Neural cell (in vitro differentiated cells): ENCODE data around the gene EXOC2. TPM values are rescaled to one million over a fixed set of nuclear protein-coding genes. Genes with fewer than 3 reads are reported as not detected.

ENCODE experiments used
- H2AFZ ChIP-seq: fragments of 200-600, 300-800 bp; sonication (generic), shearing (Covaris generic); 2 replicates; pipeline ENCODE4 v1.6.0; 2014; ENCODE audit warnings: low read depth, mild to moderate bottlenecking, antibody characterized with exemption, low read length, moderate library complexity
- H3F3A ChIP-seq: fragments of 200-600 bp; shearing (Covaris generic); 2 replicates; pipeline ENCODE4 v1.6.1; 2016; ENCODE audit warnings: mild to moderate bottlenecking, moderate library complexity, mixed read lengths, antibody characterized with exemption, low read length; ENCODE audit not compliant: insufficient read depth, poor library complexity, severe bottlenecking
- H3K27ac ChIP-seq: fragments of 200-600, 300-800 bp; sonication (generic), shearing (Covaris generic); 2 replicates; pipeline ENCODE4 v1.5.1; 2014; ENCODE audit warnings: mild to moderate bottlenecking, low read length, moderate library complexity
- H3K27me3 ChIP-seq: fragments of 300-800, 200-600 bp; sonication (generic), shearing (Covaris generic); 2 replicates; pipeline ENCODE4 v1.6.0; 2014; ENCODE audit warnings: mild to moderate bottlenecking, low read depth, low read length, moderate library complexity; ENCODE audit not compliant: insufficient read depth
- H3K36me3 ChIP-seq: fragments of 300-800, 200-600 bp; sonication (generic), shearing (Covaris generic); 2 replicates; pipeline ENCODE4 v1.5.1; 2014; ENCODE audit warnings: mild to moderate bottlenecking, antibody characterized with exemption, low read length, moderate library complexity; ENCODE audit not compliant: insufficient read depth
- H3K4me2 ChIP-seq: fragments of 300-800, 200-600 bp; sonication (generic), shearing (Covaris generic); 2 replicates; pipeline ENCODE4 v1.6.0; 2014; ENCODE audit warnings: mild to moderate bottlenecking, low read length
- H3K4me3 ChIP-seq: fragments of 300-800, 200-600 bp; sonication (generic), shearing (Covaris generic); 2 replicates; pipeline ENCODE4 v1.5.1; 2014; ENCODE audit warnings: mild to moderate bottlenecking, low read length, moderate library complexity
- H3K79me2 ChIP-seq: fragments of 200-600 bp; shearing (Covaris generic); replicated peaks from 2 replicates; pipeline ENCODE4 v1.6.0; 2014; ENCODE audit warnings: mild to moderate bottlenecking, low read length, moderate library complexity; ENCODE audit not compliant: insufficient read depth
- H3K9ac ChIP-seq: fragments of 300-800, 200-600 bp; sonication (generic), shearing (Covaris generic); 2 replicates; pipeline ENCODE4 v1.6.1; 2016; ENCODE audit warnings: mild to moderate bottlenecking, low read length, mixed read lengths
- H3K9me2 ChIP-seq: fragments of 200-600 bp; shearing (Covaris generic); 2 replicates; pipeline ENCODE4 v1.6.1; 2016; ENCODE audit warnings: mild to moderate bottlenecking, low read length, mixed read lengths; ENCODE audit not compliant: insufficient read depth
- H3K9me3 ChIP-seq: fragments of 200-600, 300-800 bp; sonication (generic), shearing (Covaris generic); 2 replicates; pipeline ENCODE4 v1.6.1; 2016; ENCODE audit warnings: mild to moderate bottlenecking, mixed run types, low read length, moderate library complexity, mixed read lengths
- H4K20me1 ChIP-seq: fragments of 200-600 bp; shearing (Covaris generic); 2 replicates; pipeline ENCODE4 v1.6.1; 2016; ENCODE audit warnings: mild to moderate bottlenecking, mixed run types; ENCODE audit not compliant: insufficient read depth
- CTCF ChIP-seq: fragments of 450-650 bp; IDR thresholded peaks from 2 replicates; pipeline ENCODE4 v1.5.1; 2014; ENCODE audit warnings: antibody characterized with exemption, mild to moderate bottlenecking, moderate library complexity; ENCODE audit not compliant: poor library complexity, severe bottlenecking
- EP300 ChIP-seq: fragments of 450-650 bp; conservative IDR thresholded peaks from 2 replicates; pipeline ENCODE4 v1.6.1; 2014; ENCODE audit warnings: antibody characterized with exemption, mild to moderate bottlenecking, moderate library complexity; ENCODE audit not compliant: poor library complexity, severe bottlenecking
- EZH2 ChIP-seq: fragments of 200-600, 300-800 bp; shearing (Covaris generic), sonication (generic); IDR thresholded peaks from 2 replicates; pipeline ENCODE4 v1.6.1; 2014; ENCODE audit warnings: antibody characterized with exemption, low read length, borderline replicate concordance, mild to moderate bottlenecking; ENCODE audit not compliant: insufficient read depth, poor library complexity, severe bottlenecking
- MXI1 ChIP-seq: fragments of 450-650 bp; conservative IDR thresholded peaks from 2 replicates; pipeline ENCODE4 v1.6.1; 2014; ENCODE audit warnings: antibody characterized with exemption, mild to moderate bottlenecking; ENCODE audit not compliant: poor library complexity, severe bottlenecking
- POLR2AphosphoS5 ChIP-seq: IDR thresholded peaks from 2 replicates; pipeline ENCODE4 v1.6.1; 2012
- REST ChIP-seq: IDR thresholded peaks from 2 replicates; pipeline ENCODE4 v1.6.1; 2012; ENCODE audit warnings: borderline replicate concordance
- SMC3 ChIP-seq: fragments of 450-650 bp; conservative IDR thresholded peaks from 2 replicates; pipeline ENCODE4 v1.6.1; 2014; ENCODE audit warnings: antibody characterized with exemption, mild to moderate bottlenecking, moderate library complexity; ENCODE audit not compliant: poor library complexity
- TAF1 ChIP-seq: IDR thresholded peaks from 2 replicates; pipeline ENCODE4 v1.6.1; 2012; ENCODE audit warnings: low read depth
- polyA plus RNA-seq: library from polyadenylated mRNA; depleted of rRNA; stranded (reverse); fragments of >200 nt; gene quantifications from 2 replicates; pipeline ENCODE4 v1.2.3, GENCODE V29; 2014

Gene EXOC2
- polyA plus RNA-seq, 1 donor from 2014 or later = 38.6 TPM

- Histone ChIP-seq H3K9me3 (no peaks in the 10 kb centered on the region), H2AFZ (no peak overlapping the region), H4K20me1 (no peaks in the 10 kb centered on the region), H3K36me3 (no peaks in the 10 kb centered on the region), H3K9ac (no peak overlapping the region), H3K27ac (no peak overlapping the region), H3K4me2 (no peak overlapping the region), H3K4me3 (no peak overlapping the region), H3K79me2 (no peaks in the 10 kb centered on the region), H3K9me2 (no peaks in the 10 kb centered on the region), H3F3A (no peaks in the 10 kb centered on the region), H3K27me3 (no peaks in the 10 kb centered on the region)
- no peak for TF ChIP-seq EZH2
- no peak for TF ChIP-seq TAF1
- TF ChIP-seq POLR2AphosphoS5 = no peak
- no peak for TF ChIP-seq EP300
Measured at GRCh38 chr6:701700-702479, 9.0 kb upstream of the EXOC2 start.

GRCh38 chr6:701215-701614, 8.3 kb upstream of the EXOC2 start:
- H4K20me1 ChIP-seq = no peaks in the 10 kb centered on the region
- no peak overlapping the region for H2AFZ ChIP-seq
- no peaks in the 10 kb centered on the region for H3K27me3 ChIP-seq
- TF ChIP-seq CTCF = no peak
- no peak for TF ChIP-seq REST
- no peak for TF ChIP-seq TAF1
- TF ChIP-seq EP300 = no peak
- TF ChIP-seq SMC3 = no peak
- TF ChIP-seq MXI1 = no peak
- no peaks in the 10 kb centered on the region for H3K36me3 ChIP-seq
- no peak overlapping the region for H3K4me2 ChIP-seq
- H3F3A ChIP-seq = no peaks in the 10 kb centered on the region
- no peak overlapping the region for H3K9ac ChIP-seq
- no peaks in the 10 kb centered on the region for H3K9me2 ChIP-seq
- no peak overlapping the region for H3K4me3 ChIP-seq
- no peaks in the 10 kb centered on the region for H3K79me2 ChIP-seq
- H3K27ac ChIP-seq = no peak overlapping the region
- no peaks in the 10 kb centered on the region for H3K9me3 ChIP-seq
